ENCODE results near the gene MRPS34. TPM values are rescaled to one million over a fixed set of nuclear protein-coding genes. Genes with fewer than 3 reads are reported as not detected.

MRPS34 gene
- total RNA-seq, 1 donor from 2014 or later, result 84.6 TPM

DNA sequence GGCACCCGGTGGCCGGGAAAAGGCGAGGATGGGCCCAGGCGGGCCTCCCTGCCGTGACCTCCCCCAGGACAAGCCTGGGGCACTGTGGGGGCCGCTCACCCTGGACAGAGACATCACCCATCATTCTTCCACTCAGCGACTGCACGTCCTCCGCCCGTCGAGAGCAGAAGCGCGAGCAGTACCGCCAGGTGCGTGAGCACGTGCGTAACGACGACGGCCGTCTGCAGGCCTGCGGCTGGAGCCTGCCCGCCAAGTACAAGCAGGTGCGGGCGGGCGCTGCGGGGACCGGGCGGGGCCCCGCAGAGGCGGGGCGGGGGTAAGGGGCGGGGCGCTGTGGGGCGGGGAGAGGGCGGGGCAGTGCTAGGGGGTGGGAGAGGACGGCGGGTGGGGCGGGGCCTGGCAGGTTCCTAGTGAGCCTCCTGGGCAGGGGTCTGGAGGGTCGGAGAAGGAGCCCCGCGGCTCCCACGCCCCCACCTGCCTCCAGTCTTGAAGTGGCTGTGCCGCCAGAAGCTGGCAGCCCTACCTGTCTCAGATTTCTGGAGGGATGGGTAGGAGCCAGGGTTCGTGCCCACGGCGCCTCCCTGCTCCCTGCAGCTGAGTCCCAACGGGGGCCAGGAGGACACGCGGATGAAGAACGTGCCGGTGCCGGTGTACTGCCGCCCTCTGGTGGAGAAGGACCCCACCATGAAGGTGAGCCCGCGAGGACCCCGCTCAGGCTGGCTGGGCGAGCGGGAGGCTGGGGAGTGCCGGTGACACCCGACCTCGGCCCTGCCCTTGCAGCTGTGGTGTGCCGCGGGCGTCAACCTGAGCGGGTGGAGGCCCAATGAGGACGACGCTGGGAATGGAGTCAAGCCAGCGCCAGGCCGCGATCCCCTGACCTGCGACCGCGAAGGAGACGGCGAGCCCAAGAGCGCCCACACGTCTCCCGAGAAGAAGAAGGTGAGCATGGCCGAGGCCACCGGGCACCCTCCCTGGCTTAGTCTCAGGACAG is 9.1 kb downstream of the MRPS34 start:
- no peak overlapping the region for H3K27ac Mint-ChIP-seq
- H3K36me3 Mint-ChIP-seq (ENCODE audit: insufficient read depth), result peaks cover 3% of the 10 kb centered on the region
- H3K27me3 Mint-ChIP-seq, result no peaks in the 10 kb centered on the region
- TF ChIP-seq, protein P1, sequence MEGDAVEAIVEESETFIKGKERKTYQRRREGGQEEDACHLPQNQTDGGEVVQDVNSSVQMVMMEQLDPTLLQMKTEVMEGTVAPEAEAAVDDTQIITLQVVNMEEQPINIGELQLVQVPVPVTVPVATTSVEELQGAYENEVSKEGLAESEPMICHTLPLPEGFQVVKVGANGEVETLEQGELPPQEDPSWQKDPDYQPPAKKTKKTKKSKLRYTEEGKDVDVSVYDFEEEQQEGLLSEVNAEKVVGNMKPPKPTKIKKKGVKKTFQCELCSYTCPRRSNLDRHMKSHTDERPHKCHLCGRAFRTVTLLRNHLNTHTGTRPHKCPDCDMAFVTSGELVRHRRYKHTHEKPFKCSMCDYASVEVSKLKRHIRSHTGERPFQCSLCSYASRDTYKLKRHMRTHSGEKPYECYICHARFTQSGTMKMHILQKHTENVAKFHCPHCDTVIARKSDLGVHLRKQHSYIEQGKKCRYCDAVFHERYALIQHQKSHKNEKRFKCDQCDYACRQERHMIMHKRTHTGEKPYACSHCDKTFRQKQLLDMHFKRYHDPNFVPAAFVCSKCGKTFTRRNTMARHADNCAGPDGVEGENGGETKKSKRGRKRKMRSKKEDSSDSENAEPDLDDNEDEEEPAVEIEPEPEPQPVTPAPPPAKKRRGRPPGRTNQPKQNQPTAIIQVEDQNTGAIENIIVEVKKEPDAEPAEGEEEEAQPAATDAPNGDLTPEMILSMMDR (IDR thresholded peaks at IDR 0.05; ENCODE audit: unreplicated experiment), result peak; percentile 58
- no peaks in the 10 kb centered on the region for H3K9me3 Mint-ChIP-seq (ENCODE audit: low read depth)
- H3K4me3 Mint-ChIP-seq (ENCODE audit: low read depth), result no peak overlapping the region
- DNase-seq (ENCODE audit: low spot score, unreplicated experiment), result no peak
- no peaks in the 10 kb centered on the region for H3K4me1 Mint-ChIP-seq (ENCODE audit: low read depth)

DNA sequence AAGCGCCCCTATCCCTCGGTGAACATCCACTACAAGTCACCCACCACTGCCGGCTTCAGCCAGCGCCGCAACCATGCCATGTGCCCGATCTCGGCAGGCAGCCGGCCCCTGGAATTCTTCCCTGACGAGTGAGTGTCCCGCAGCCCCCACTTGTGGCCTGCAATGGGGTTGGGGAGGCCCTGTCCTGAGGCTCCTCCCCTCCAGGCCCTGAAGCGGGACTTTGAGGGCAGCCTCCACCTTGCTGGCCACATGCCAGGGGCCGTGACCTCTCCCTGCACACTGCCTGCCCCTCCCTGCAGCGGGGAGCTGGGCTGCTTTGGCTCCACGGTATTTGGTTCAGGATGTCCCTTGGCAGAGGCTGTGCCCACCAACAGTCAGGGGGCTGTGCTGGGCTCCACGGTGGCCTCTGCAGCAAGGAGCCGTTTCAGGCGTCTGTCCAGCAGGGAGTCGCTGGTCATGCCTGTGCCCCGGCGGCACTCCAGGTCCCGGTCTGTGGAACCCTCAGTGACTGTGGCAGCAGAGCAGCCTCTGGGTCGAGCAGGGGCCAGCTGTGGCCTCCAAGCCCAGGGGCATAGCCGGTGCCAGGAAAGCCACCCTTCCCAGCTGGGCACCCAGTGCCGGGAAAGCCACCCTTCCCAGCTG is 9.9 kb downstream of the MRPS34 start:
- peaks cover 2% of the 10 kb centered on the region for H3K36me3 Mint-ChIP-seq (ENCODE audit: insufficient read depth)
- no peak for DNase-seq (ENCODE audit: low spot score, unreplicated experiment)
- no peaks in the 10 kb centered on the region for H3K27me3 Mint-ChIP-seq
- no peak overlapping the region for H3K27ac Mint-ChIP-seq
- H3K9me3 Mint-ChIP-seq (ENCODE audit: low read depth), result no peaks in the 10 kb centered on the region
- H3K4me1 Mint-ChIP-seq (ENCODE audit: low read depth), result peaks cover 1% of the 10 kb centered on the region
- TF ChIP-seq, protein P1 (IDR thresholded peaks at IDR 0.05; ENCODE audit: unreplicated experiment), result no peak
- no peak overlapping the region for H3K4me3 Mint-ChIP-seq (ENCODE audit: low read depth)

DNA sequence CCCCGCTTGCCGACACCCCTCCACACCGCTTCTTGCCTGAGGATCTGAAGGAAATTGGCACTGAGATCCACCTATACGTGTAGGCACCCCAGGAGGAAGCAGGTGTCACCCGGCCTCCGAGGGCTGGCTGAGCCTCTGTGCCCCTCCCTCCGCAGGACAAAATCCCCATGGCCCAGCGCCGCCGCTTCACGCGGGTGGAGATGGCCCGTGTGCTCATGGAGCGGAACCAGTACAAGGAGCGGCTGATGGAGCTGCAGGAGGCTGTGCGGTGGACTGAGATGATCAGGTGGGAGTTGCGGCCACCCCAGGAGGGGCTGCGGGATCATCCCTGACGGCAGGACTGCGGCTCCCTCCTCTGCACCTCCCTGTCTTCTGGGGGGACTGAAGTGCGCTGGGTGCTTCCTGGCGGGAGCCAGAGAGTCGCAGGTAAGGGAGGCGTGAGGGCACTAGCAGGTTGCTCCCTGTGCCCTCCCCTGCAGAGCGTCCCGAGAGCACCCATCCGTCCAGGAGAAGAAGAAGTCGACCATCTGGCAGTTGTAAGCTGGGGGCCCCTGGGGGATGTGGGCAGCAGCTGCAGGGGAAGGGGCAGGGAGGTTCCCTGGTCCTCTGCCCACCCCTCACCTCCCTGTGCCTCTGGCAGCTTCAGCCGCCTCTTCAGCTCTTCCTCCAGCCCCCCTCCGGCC is 10.6 kb downstream of the MRPS34 start:
- no peak for DNase-seq (ENCODE audit: low spot score, unreplicated experiment)
- peaks cover 3% of the 10 kb centered on the region for H3K4me1 Mint-ChIP-seq (ENCODE audit: low read depth)
- H3K9me3 Mint-ChIP-seq (ENCODE audit: low read depth), result no peaks in the 10 kb centered on the region
- H3K27me3 Mint-ChIP-seq, result no peaks in the 10 kb centered on the region
- H3K27ac Mint-ChIP-seq, result no peak overlapping the region
- peaks cover 2% of the 10 kb centered on the region for H3K36me3 Mint-ChIP-seq (ENCODE audit: insufficient read depth)
- TF ChIP-seq, protein P1 (IDR thresholded peaks at IDR 0.05; ENCODE audit: unreplicated experiment), result no peak
- H3K4me3 Mint-ChIP-seq (ENCODE audit: low read depth), result no peak overlapping the region

DNA sequence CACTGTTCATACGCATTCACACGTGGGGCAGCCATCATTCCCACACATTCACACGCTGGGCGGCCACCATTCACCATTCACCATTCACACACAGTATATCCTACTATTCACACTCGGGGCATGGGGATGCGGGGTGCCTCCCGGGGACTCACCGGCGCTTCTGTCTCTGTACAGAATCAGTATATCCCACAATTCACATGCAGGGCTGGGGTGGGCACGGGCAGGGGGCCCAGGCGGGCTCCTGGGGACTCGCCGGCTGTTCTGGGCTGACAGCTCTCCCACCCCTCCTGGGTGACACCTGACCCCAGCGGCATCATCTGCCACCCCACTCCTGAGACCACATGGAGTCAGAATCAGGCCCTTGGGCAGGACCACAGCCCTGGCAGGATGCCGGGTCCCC is 11.2 kb downstream of the MRPS34 start:
- H3K27ac Mint-ChIP-seq, result no peak overlapping the region
- H3K36me3 Mint-ChIP-seq (ENCODE audit: insufficient read depth), result peaks cover 2% of the 10 kb centered on the region
- H3K4me1 Mint-ChIP-seq (ENCODE audit: low read depth), result peaks cover 5% of the 10 kb centered on the region
- DNase-seq (ENCODE audit: low spot score, unreplicated experiment), result no peak
- H3K27me3 Mint-ChIP-seq, result no peaks in the 10 kb centered on the region
- TF ChIP-seq, protein P1 (IDR thresholded peaks at IDR 0.05; ENCODE audit: unreplicated experiment), result no peak
- H3K4me3 Mint-ChIP-seq (ENCODE audit: low read depth), result no peak overlapping the region
- H3K9me3 Mint-ChIP-seq (ENCODE audit: low read depth), result no peaks in the 10 kb centered on the region

DNA sequence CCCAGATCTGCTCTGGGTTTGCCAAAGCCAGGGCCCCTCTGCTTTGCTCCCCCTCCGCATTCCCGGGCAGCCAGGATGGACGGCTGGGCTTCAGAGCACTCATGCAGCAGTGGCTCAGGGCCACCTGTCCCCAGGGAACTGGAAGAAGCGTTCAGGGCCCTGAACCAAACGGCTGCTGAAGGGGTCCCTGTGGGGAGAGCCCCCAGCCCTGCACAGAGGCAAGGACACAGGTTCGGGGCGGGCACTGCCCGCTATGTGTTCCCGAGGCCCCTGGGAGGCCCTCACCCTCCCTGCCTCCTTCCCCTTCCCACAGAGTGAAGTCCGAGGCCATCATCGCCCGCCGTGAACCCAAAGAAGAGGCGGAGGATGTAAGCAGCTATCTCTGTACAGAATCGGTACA is 12.0 kb downstream of the MRPS34 start:
- TF ChIP-seq, protein P1 (IDR thresholded peaks at IDR 0.05; ENCODE audit: unreplicated experiment), result no peak
- Mint-ChIP-seq H3K4me1 (ENCODE audit: low read depth) (peaks cover 5% of the 10 kb centered on the region), H3K27me3 (no peaks in the 10 kb centered on the region), H3K27ac (no peak overlapping the region), H3K4me3 (ENCODE audit: low read depth) (no peak overlapping the region), H3K36me3 (ENCODE audit: insufficient read depth) (peaks cover 2% of the 10 kb centered on the region), H3K9me3 (ENCODE audit: low read depth) (no peaks in the 10 kb centered on the region)
- no peak for DNase-seq (ENCODE audit: low spot score, unreplicated experiment)

All from progenitor cell of endocrine pancreas (in vitro differentiated cells).